K562 (cell line): ENCODE measurements around the gene RNASEH2A. TPM values are rescaled to one million over a fixed set of nuclear protein-coding genes. Genes with fewer than 3 reads are reported as not detected.

ENCODE experiments used
- CBX8 ChIP-seq: fragments of 200-600 bp; sonication (generic); IDR thresholded peaks from 2 replicates; pipeline ENCODE4 v1.6.1; 2012; ENCODE audit warnings: borderline replicate concordance, mixed run types, low read depth, mild to moderate bottlenecking, moderate library complexity, mixed read lengths, low read length, control low read depth, inconsistent platforms; ENCODE audit not compliant: poor library complexity, severe bottlenecking; ENCODE audit errors: extremely low read depth
- CHD2 ChIP-seq: IDR thresholded peaks from 2 replicates; pipeline ENCODE4 v1.6.1; 2011; ENCODE audit warnings: low read depth, low read length
- FOXA1 ChIP-seq: fragments of 450-650 bp; IDR thresholded peaks from 2 replicates; pipeline ENCODE4 v1.6.1; 2016; ENCODE audit warnings: mild to moderate bottlenecking, borderline replicate concordance
- GATA2 ChIP-seq: sonication (generic); formaldehyde crosslinking; IDR thresholded peaks from 2 replicates; pipeline ENCODE4 v1.4.0; 2020; ENCODE audit warnings: mild to moderate bottlenecking, missing genetic modification reagents
- HDGF ChIP-seq: fragments of 450-650 bp; IDR thresholded peaks from 2 replicates; pipeline ENCODE4 v1.6.1; 2016
- MBD2 ChIP-seq: sonication (generic); IDR thresholded peaks from 2 replicates; pipeline ENCODE4 v1.6.1; 2016; ENCODE audit warnings: low read depth, borderline replicate concordance
- NFATC3 ChIP-seq: fragments of 450-650 bp; IDR thresholded peaks from 2 replicates; pipeline ENCODE4 v1.6.1; 2017; ENCODE audit warnings: mild to moderate bottlenecking
- RBM17 ChIP-seq: fragments of 200-400 bp; formaldehyde crosslinking; IDR thresholded peaks from 2 replicates; pipeline ENCODE4 v1.6.1; 2017; ENCODE audit warnings: low read depth, mild to moderate bottlenecking, low read length, borderline replicate concordance
- RNF2 ChIP-seq: sonication (generic); IDR thresholded peaks from 2 replicates; pipeline ENCODE4 v1.6.1; 2016
- SP1 ChIP-seq: sonication (generic); formaldehyde crosslinking; IDR thresholded peaks from 2 replicates; pipeline ENCODE4 v1.8.1; 2022; ENCODE audit warnings: mild to moderate bottlenecking, missing genetic modification reagents
- TAF1 ChIP-seq: IDR thresholded peaks from 2 replicates; pipeline ENCODE4 v1.6.1; 2011; ENCODE audit warnings: mild to moderate bottlenecking, low read length, moderate library complexity; ENCODE audit not compliant: insufficient read depth, control insufficient read depth, severe bottlenecking; ENCODE audit errors: extremely low read depth
- ZBTB7A ChIP-seq: IDR thresholded peaks from 2 replicates; pipeline ENCODE4 v1.6.1; 2011; ENCODE audit warnings: low read depth, mild to moderate bottlenecking, low read length, moderate library complexity, borderline replicate concordance; ENCODE audit not compliant: control insufficient read depth
- polyA plus RNA-seq, 8 experiments: library from polyadenylated mRNA; depleted of rRNA in 4 of 8; stranded (reverse) in 5 of 8; unstranded in 3 of 8; fragments of >200 nt; fragmentation: Nextera tagmentation in 2 of 8; fragmentation: Illumina TruSeq in 1 of 8; extraction: Ambion mirVana in 2 of 8; extraction: Trizol in 1 of 8; gene quantifications; 2 replicates each; pipeline versions ENCODE4 v1.2.1 to v1.2.3, GENCODE V29; 2011 to 2014; ENCODE audit warnings: inconsistent platforms in 1 of 8, missing spikeins in 1 of 8
- total RNA-seq, 7 experiments: library from RNA; depleted of rRNA in 6 of 7; stranded (reverse); fragments of >200 nt in 6 of 7; fragmentation: Illumina TruSeq in 2 of 7; extraction: Trizol in 2 of 7; gene quantifications; 2 replicates each; pipeline versions ENCODE4 v1.2.1 to v1.2.3, GENCODE V29; 2011 to 2021; ENCODE audit warnings: low replicate concordance in 1 of 7
- TF ChIP-seq, protein P1 (sequence below): fragments of 150-350 bp; IDR thresholded peaks from 2 replicates; pipeline ENCODE4 v1.6.1; 2014; ENCODE audit warnings: low read depth, mild to moderate bottlenecking, low read length, borderline replicate concordance
- TF ChIP-seq, protein P2 (sequence below): fragments of 450-650 bp; IDR thresholded peaks from 2 replicates; pipeline ENCODE4 v1.6.1; 2014; ENCODE audit warnings: low read depth, mild to moderate bottlenecking, moderate library complexity, borderline replicate concordance
- TF ChIP-seq, protein P3 (sequence below): fragments of 450-650 bp; formaldehyde crosslinking; IDR thresholded peaks from 2 replicates; pipeline ENCODE4 v1.4.0; 2022; ENCODE audit warnings: missing genetic modification characterization
- TF ChIP-seq, protein P4 (sequence below): sonication (generic); formaldehyde crosslinking; IDR thresholded peaks from 2 replicates; pipeline ENCODE4 v1.8.1; 2023; ENCODE audit warnings: mild to moderate bottlenecking, missing genetic modification reagents
- TF ChIP-seq, protein P5 (sequence below): fragments of 250-450 bp; sonication (Bioruptor Pico); IDR thresholded peaks from 2 replicates; pipeline ENCODE4 v1.8.0; 2021; ENCODE audit warnings: moderate library complexity, mild to moderate bottlenecking, inconsistent platforms
- TF ChIP-seq, protein P6 (sequence below): fragments of 250-450 bp; sonication (Bioruptor Pico); IDR thresholded peaks from 2 replicates; pipeline ENCODE4 v1.8.0; 2022; ENCODE audit warnings: moderate library complexity, mild to moderate bottlenecking, inconsistent platforms

The RNASEH2A gene
- total and polyA plus RNA-seq, 9 of the 15 experiments (the other 6 are each of a cell fraction or from before 2014, with no cell fraction given), result 22.3 to 78.0 (median 61.7) TPM

DNA sequence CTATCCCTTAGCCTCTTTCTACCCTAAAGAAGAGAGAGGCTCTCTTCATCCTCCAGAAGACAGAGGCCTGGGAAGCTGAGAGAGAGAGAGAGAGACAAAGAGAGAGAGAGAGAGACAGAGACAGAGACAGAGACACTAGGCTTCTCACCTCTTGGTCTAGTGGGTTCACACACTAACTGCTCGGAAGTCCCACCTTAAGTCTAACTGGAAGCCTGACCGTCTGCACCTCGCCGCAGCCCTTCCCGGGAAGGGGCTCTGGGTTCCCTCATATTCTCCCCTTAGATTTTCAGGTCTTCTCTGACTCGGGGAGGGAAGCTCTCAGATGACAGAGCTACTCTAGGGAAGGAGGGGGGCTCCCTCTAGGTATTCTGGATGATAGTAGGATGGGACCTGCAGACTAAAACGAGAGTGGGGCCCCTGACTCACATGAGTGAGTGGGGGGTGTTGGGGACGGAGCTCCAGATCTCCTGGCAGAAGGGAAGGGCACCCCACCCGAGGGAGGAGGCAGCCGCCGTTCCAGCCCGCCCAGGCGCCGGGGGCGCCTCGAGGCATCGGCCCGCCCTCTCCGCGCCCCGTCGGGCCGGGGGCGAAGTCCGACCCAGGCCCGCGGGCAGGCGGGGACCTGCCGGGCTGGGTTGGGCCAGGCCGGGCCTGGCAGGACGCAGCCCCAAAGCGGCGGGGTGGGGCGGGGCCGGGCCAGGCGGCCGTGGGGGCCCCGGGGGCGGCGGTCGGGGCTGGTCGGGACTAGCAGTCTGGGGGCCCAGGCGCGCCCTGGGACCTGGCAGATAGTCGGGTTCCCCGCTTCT is 17.1 kb upstream of the RNASEH2A start (continued):
- no peak for TF ChIP-seq CHD2
- no peak for TF ChIP-seq RNF2
- TF ChIP-seq, protein P1, sequence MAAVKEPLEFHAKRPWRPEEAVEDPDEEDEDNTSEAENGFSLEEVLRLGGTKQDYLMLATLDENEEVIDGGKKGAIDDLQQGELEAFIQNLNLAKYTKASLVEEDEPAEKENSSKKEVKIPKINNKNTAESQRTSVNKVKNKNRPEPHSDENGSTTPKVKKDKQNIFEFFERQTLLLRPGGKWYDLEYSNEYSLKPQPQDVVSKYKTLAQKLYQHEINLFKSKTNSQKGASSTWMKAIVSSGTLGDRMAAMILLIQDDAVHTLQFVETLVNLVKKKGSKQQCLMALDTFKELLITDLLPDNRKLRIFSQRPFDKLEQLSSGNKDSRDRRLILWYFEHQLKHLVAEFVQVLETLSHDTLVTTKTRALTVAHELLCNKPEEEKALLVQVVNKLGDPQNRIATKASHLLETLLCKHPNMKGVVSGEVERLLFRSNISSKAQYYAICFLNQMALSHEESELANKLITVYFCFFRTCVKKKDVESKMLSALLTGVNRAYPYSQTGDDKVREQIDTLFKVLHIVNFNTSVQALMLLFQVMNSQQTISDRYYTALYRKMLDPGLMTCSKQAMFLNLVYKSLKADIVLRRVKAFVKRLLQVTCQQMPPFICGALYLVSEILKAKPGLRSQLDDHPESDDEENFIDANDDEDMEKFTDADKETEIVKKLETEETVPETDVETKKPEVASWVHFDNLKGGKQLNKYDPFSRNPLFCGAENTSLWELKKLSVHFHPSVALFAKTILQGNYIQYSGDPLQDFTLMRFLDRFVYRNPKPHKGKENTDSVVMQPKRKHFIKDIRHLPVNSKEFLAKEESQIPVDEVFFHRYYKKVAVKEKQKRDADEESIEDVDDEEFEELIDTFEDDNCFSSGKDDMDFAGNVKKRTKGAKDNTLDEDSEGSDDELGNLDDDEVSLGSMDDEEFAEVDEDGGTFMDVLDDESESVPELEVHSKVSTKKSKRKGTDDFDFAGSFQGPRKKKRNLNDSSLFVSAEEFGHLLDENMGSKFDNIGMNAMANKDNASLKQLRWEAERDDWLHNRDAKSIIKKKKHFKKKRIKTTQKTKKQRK, result no peak
- peak; percentile 69; the same call in 1 of the 2 replicates for TF ChIP-seq ZBTB7A
- TF ChIP-seq SP1 (CRISPR knock-in tag), result no peak
- TF ChIP-seq NFATC3, result no peak
- TF ChIP-seq, protein P2, sequence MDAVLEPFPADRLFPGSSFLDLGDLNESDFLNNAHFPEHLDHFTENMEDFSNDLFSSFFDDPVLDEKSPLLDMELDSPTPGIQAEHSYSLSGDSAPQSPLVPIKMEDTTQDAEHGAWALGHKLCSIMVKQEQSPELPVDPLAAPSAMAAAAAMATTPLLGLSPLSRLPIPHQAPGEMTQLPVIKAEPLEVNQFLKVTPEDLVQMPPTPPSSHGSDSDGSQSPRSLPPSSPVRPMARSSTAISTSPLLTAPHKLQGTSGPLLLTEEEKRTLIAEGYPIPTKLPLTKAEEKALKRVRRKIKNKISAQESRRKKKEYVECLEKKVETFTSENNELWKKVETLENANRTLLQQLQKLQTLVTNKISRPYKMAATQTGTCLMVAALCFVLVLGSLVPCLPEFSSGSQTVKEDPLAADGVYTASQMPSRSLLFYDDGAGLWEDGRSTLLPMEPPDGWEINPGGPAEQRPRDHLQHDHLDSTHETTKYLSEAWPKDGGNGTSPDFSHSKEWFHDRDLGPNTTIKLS, result no peak
- TF ChIP-seq TAF1, result no peak
- TF ChIP-seq MBD2, result no peak
- peak; percentile 93; the same call in 1 of the 2 replicates for TF ChIP-seq HDGF
- TF ChIP-seq, protein P3, sequence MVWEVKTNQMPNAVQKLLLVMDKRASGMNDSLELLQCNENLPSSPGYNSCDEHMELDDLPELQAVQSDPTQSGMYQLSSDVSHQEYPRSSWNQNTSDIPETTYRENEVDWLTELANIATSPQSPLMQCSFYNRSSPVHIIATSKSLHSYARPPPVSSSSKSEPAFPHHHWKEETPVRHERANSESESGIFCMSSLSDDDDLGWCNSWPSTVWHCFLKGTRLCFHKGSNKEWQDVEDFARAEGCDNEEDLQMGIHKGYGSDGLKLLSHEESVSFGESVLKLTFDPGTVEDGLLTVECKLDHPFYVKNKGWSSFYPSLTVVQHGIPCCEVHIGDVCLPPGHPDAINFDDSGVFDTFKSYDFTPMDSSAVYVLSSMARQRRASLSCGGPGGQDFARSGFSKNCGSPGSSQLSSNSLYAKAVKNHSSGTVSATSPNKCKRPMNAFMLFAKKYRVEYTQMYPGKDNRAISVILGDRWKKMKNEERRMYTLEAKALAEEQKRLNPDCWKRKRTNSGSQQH (CRISPR knock-in tag), result 0 out of 2 replicates have a peak, but pooled peaks have one; percentile 26
- TF ChIP-seq, protein P4, sequence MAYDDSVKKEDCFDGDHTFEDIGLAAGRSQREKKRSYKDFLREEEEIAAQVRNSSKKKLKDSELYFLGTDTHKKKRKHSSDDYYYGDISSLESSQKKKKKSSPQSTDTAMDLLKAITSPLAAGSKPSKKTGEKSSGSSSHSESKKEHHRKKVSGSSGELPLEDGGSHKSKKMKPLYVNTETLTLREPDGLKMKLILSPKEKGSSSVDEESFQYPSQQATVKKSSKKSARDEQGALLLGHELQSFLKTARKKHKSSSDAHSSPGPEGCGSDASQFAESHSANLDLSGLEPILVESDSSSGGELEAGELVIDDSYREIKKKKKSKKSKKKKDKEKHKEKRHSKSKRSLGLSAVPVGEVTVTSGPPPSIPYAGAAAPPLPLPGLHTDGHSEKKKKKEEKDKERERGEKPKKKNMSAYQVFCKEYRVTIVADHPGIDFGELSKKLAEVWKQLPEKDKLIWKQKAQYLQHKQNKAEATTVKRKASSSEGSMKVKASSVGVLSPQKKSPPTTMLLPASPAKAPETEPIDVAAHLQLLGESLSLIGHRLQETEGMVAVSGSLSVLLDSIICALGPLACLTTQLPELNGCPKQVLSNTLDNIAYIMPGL, result no peak
- TF ChIP-seq CBX8, result no peak
- TF ChIP-seq, protein P5, sequence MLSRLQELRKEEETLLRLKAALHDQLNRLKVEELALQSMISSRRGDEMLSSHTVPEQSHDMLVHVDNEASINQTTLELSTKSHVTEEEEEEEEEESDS (CRISPR knock-in tag), result no peak
- no peak for TF ChIP-seq GATA2 (CRISPR knock-in tag)
- no peak for TF ChIP-seq RBM17
- TF ChIP-seq, protein P6, sequence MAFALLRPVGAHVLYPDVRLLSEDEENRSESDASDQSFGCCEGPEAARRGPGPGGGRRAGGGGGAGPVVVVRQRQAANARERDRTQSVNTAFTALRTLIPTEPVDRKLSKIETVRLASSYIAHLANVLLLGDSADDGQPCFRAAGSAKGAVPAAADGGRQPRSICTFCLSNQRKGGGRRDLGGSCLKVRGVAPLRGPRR (CRISPR knock-in tag), result no peak
- TF ChIP-seq FOXA1, result no peak
